Mononuclear cell (primary cell): ENCODE data around the gene S100A16. TPM values are rescaled to one million over a fixed set of nuclear protein-coding genes. Genes with fewer than 3 reads are reported as not detected.

ENCODE experiments used
- H3K27me3 ChIP-seq: 2 replicates; pipeline ENCODE4 v1.6.0; 2011; ENCODE audit warnings: low read length, control low read depth; ENCODE audit not compliant: insufficient read depth
- H3K4me1 ChIP-seq: 2 replicates; pipeline ENCODE4 v1.5.1; 2011; ENCODE audit warnings: mild to moderate bottlenecking, low read length, control low read depth; ENCODE audit not compliant: insufficient read depth
- H3K4me3 ChIP-seq: 2 replicates; pipeline ENCODE4 v1.5.1; 2011; ENCODE audit warnings: mild to moderate bottlenecking, low read length, moderate library complexity
- H3K9me3 ChIP-seq: 2 replicates; pipeline ENCODE4 v1.5.1; 2011; ENCODE audit warnings: low read depth, mild to moderate bottlenecking, control low read depth, low read length
- total RNA-seq: library from RNA; depleted of rRNA; stranded (reverse); fragments of >200 nt; gene quantifications from one replicate; pipeline ENCODE4 v1.2.3, GENCODE V29; 2012

S100A16 gene
- total RNA-seq, 1 donor = not detected

- H3K4me1 ChIP-seq = peaks cover 38% of the 10 kb centered on the region
- no peaks in the 10 kb centered on the region for H3K9me3 ChIP-seq
- H3K4me3 ChIP-seq = no peak overlapping the region
- no peaks in the 10 kb centered on the region for H3K27me3 ChIP-seq
These were observed 1.4 kb upstream of the S100A16 start for GRCh38 chr1:153614189-153614900.

GRCh38 chr1:153613406-153613805 is 469 bp upstream of the S100A16 start:
- no peak overlapping the region for H3K4me3 ChIP-seq
- H3K9me3 ChIP-seq = no peaks in the 10 kb centered on the region
- H3K4me1 ChIP-seq = peaks cover 38% of the 10 kb centered on the region
- H3K27me3 ChIP-seq = no peaks in the 10 kb centered on the region

GRCh38 chr1:153612111-153612754 is 704 bp downstream of the S100A16 start:
- Histone ChIP-seq H3K4me1 (peaks cover 29% of the 10 kb centered on the region), H3K9me3 (no peaks in the 10 kb centered on the region), H3K4me3 (no peak overlapping the region), H3K27me3 (no peaks in the 10 kb centered on the region)

GRCh38 chr1:153611356-153611755 is 1.6 kb downstream of the S100A16 start:
- Histone ChIP-seq H3K4me1 (peaks cover 21% of the 10 kb centered on the region), H3K4me3 (no peak overlapping the region), H3K27me3 (no peaks in the 10 kb centered on the region), H3K9me3 (no peaks in the 10 kb centered on the region)

GRCh38 chr1:153610811-153611301 is 2.1 kb downstream of the S100A16 start:
- no peaks in the 10 kb centered on the region for H3K9me3 ChIP-seq
- no peak overlapping the region for H3K4me3 ChIP-seq
- H3K27me3 ChIP-seq = no peaks in the 10 kb centered on the region
- peaks cover 21% of the 10 kb centered on the region for H3K4me1 ChIP-seq

GRCh38 chr1:153610334-153610733 is 2.6 kb downstream of the S100A16 start:
- no peaks in the 10 kb centered on the region for H3K27me3 ChIP-seq
- H3K9me3 ChIP-seq = no peaks in the 10 kb centered on the region
- H3K4me1 ChIP-seq = peaks cover 21% of the 10 kb centered on the region
- H3K4me3 ChIP-seq = no peak overlapping the region

GRCh38 chr1:153609585-153609907 is 3.4 kb downstream of the S100A16 start:
- H3K27me3 ChIP-seq = no peaks in the 10 kb centered on the region
- H3K4me1 ChIP-seq = peaks cover 21% of the 10 kb centered on the region
- H3K9me3 ChIP-seq = no peaks in the 10 kb centered on the region
- H3K4me3 ChIP-seq = no peak overlapping the region

GRCh38 chr1:153608742-153609584 is 4.0 kb downstream of the S100A16 start:
- Histone ChIP-seq H3K4me3 (no peak overlapping the region), H3K9me3 (no peaks in the 10 kb centered on the region), H3K27me3 (no peaks in the 10 kb centered on the region), H3K4me1 (peaks cover 21% of the 10 kb centered on the region)

GRCh38 chr1:153608089-153608682 is 4.8 kb downstream of the S100A16 start:
- no peaks in the 10 kb centered on the region for H3K27me3 ChIP-seq

GRCh38 chr1:153607381-153607780 is 5.6 kb downstream of the S100A16 start:
- Histone ChIP-seq H3K9me3 (no peaks in the 10 kb centered on the region), H3K4me1 (peaks cover 21% of the 10 kb centered on the region), H3K4me3 (no peak overlapping the region), H3K27me3 (no peaks in the 10 kb centered on the region)

More at GRCh38 chr1:153608089-153608682, 4.8 kb downstream of the S100A16 start:
- Histone ChIP-seq H3K4me1 (peaks cover 21% of the 10 kb centered on the region), H3K9me3 (no peaks in the 10 kb centered on the region), H3K4me3 (no peak overlapping the region)

- Histone ChIP-seq H3K4me1 (peaks cover 23% of the 10 kb centered on the region), H3K9me3 (no peaks in the 10 kb centered on the region), H3K4me3 (no peak overlapping the region), H3K27me3 (no peaks in the 10 kb centered on the region)
These were observed 6.7 kb downstream of the S100A16 start for GRCh38 chr1:153606194-153606593.

- peaks cover 29% of the 10 kb centered on the region for H3K4me1 ChIP-seq
These were observed 10.2 kb downstream of the S100A16 start for GRCh38 chr1:153602749-153603148.

GRCh38 chr1:153599847-153600246 is 13.1 kb downstream of the S100A16 start:
- Histone ChIP-seq H3K27me3 (no peaks in the 10 kb centered on the region), H3K9me3 (no peaks in the 10 kb centered on the region)

More at GRCh38 chr1:153602749-153603148, 10.2 kb downstream of the S100A16 start:
- Histone ChIP-seq H3K27me3 (no peaks in the 10 kb centered on the region), H3K9me3 (no peaks in the 10 kb centered on the region), H3K4me3 (no peak overlapping the region)

GRCh38 chr1:153598309-153599172 is 14.4 kb downstream of the S100A16 start:
- Histone ChIP-seq H3K4me3 (no peak overlapping the region), H3K4me1 (peaks cover 37% of the 10 kb centered on the region), H3K9me3 (no peaks in the 10 kb centered on the region), H3K27me3 (no peaks in the 10 kb centered on the region)

More at GRCh38 chr1:153599847-153600246, 13.1 kb downstream of the S100A16 start:
- Histone ChIP-seq H3K4me1 (peaks cover 37% of the 10 kb centered on the region), H3K4me3 (no peak overlapping the region)
